Thyroid gland (tissue), 4 donors: ENCODE measurements around the gene BET1.

ENCODE experiments used
- POLR2A ChIP-seq, 2 donors: fragments of 450-650 bp; IDR thresholded peaks; one replicate each; pipeline ENCODE4 v1.6.1; 2017; ENCODE audit warnings: antibody characterized with exemption in 2 of 2, mild to moderate bottlenecking in 2 of 2, moderate library complexity in 1 of 2
- TF ChIP-seq, protein P1 (sequence below), 6 experiments: fragments of 200-600 bp in 3 of 6; fragments of 450-650 bp in 3 of 6; sonication (generic) in 3 of 6; IDR thresholded peaks; one replicate each; pipeline ENCODE4 v1.5.1; 2016 to 2019; ENCODE audit warnings: antibody characterized with exemption in 6 of 6, mild to moderate bottlenecking in 2 of 6, inconsistent platforms in 1 of 6, moderate library complexity in 1 of 6

DNA sequence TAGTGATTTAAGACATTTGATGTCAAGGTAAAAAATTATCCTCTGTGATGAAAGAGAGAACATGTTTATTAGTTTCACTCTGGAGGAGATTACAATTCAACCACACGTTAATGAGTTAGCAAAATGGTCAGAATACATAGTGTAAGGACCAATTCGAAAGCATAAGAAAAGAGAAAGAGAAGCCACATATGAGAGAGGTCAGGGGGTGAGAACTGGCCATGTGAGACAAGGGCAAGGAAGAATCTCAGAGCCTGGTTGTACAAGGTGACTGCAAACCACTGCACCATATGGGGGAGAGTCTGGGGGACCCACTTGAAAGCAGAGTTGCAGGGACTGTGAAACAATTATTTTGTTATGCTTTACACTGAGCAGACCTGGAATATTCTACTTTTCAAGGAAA, 27.7 kb upstream of the BET1 start:
- no peak for TF ChIP-seq POLR2A (IDR thresholded peaks at IDR 0.05)
- TF ChIP-seq, protein P1, sequence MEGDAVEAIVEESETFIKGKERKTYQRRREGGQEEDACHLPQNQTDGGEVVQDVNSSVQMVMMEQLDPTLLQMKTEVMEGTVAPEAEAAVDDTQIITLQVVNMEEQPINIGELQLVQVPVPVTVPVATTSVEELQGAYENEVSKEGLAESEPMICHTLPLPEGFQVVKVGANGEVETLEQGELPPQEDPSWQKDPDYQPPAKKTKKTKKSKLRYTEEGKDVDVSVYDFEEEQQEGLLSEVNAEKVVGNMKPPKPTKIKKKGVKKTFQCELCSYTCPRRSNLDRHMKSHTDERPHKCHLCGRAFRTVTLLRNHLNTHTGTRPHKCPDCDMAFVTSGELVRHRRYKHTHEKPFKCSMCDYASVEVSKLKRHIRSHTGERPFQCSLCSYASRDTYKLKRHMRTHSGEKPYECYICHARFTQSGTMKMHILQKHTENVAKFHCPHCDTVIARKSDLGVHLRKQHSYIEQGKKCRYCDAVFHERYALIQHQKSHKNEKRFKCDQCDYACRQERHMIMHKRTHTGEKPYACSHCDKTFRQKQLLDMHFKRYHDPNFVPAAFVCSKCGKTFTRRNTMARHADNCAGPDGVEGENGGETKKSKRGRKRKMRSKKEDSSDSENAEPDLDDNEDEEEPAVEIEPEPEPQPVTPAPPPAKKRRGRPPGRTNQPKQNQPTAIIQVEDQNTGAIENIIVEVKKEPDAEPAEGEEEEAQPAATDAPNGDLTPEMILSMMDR (IDR thresholded peaks at IDR 0.05) = no peak
